ENCODE data around the gene YEATS4.

The YEATS4 gene

DNA sequence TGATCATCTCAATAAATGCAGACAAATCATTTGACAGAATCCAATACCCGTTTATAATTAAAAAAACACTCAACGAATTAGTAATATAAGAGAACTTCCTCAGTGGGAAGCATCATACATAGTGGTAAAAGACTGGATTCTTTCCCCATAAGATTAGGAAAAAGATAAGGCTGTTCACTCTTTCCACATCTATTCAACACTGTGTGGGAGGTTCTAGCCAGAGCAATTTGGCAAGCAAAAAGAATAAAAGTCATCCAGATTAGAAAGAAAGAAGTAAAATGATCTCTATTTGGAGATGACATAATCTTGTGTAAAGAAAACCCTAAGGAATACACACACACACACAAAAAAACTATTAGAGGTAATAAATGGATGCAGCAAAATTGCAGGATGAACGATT lies 38.4 kb downstream of the YEATS4 start:
- ChIA-PET CTCF (no interaction called here), POLR2A (ENCODE audit: low non-redundant PET) (no interaction called here)
- DNase-seq (ENCODE audit: low spot score): no peak
- TF ChIP-seq, protein P1, sequence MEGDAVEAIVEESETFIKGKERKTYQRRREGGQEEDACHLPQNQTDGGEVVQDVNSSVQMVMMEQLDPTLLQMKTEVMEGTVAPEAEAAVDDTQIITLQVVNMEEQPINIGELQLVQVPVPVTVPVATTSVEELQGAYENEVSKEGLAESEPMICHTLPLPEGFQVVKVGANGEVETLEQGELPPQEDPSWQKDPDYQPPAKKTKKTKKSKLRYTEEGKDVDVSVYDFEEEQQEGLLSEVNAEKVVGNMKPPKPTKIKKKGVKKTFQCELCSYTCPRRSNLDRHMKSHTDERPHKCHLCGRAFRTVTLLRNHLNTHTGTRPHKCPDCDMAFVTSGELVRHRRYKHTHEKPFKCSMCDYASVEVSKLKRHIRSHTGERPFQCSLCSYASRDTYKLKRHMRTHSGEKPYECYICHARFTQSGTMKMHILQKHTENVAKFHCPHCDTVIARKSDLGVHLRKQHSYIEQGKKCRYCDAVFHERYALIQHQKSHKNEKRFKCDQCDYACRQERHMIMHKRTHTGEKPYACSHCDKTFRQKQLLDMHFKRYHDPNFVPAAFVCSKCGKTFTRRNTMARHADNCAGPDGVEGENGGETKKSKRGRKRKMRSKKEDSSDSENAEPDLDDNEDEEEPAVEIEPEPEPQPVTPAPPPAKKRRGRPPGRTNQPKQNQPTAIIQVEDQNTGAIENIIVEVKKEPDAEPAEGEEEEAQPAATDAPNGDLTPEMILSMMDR (conservative IDR thresholded peaks at IDR 0.05; ENCODE audit: low read depth): no peak
- H3K27ac ChIP-seq: no peak overlapping the region

- H3K27ac ChIP-seq: no peak overlapping the region
- CTCF ChIA-PET: no interaction called here
- POLR2A ChIA-PET (ENCODE audit: low non-redundant PET): no interaction called here
- no peak for DNase-seq (ENCODE audit: low spot score)
- TF ChIP-seq, protein P1 (conservative IDR thresholded peaks at IDR 0.05; ENCODE audit: low read depth): no peak
These were observed 42.4 kb downstream of the YEATS4 start for GRCh38 chr12:69401940-69402339.

DNA sequence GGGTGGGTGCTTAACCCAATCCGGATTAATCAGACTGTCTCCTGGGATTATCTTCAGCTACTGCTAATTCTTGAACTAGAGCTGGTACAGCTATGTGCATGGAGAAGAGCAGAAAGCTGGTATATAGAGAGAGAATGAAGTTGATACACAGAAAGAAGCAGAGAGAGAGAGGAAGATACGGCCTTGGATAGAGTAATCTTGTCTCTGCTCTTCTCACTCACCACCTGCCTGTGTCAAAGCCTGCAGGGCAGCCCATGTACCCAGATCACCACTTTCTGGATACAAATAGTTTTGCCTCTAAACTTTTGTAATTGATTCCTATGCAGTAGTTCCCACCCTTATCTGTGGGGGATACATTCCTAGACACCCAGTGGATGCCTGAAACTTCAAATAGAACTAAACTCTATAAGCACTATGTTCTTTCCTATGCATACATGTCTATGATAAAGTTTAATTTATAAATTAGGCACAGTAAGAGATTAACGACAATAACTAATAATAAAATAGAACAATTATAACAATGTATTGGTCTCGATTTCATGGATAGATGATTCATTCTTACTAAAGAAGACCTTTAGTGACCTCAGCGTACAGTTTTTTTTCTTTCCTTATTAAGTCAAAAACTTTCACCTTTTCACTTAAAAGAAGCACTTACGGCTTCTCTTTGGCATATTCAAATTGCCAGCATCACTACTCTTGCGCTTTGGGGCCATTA lies 45.5 kb downstream of the YEATS4 start:
- no peak overlapping the region; the same call in 1 of the 2 replicates for H3K27ac ChIP-seq
- ChIA-PET CTCF (interaction anchor here (0.6 kb wide), 1 partner anchor 16 kb away, joined by 3 read pairs; no protein-coding TSS in a partner anchor), POLR2A (ENCODE audit: low non-redundant PET) (no interaction called here)
- no peak for DNase-seq (ENCODE audit: low spot score)
- TF ChIP-seq, protein P1 (conservative IDR thresholded peaks at IDR 0.05; ENCODE audit: low read depth): no peak

GRCh38 chr12:69405566-69405865 lies 46.0 kb downstream of the YEATS4 start:
- no peak overlapping the region for H3K27ac ChIP-seq
- CTCF ChIA-PET: no interaction called here
- DNase-seq (ENCODE audit: low spot score): peak; percentile 80
- TF ChIP-seq, protein P1 (conservative IDR thresholded peaks at IDR 0.05; ENCODE audit: low read depth): no peak
- POLR2A ChIA-PET (ENCODE audit: low non-redundant PET): no interaction called here

- ChIA-PET CTCF (no interaction called here), POLR2A (ENCODE audit: low non-redundant PET) (no interaction called here)
- H3K27ac ChIP-seq: no peak overlapping the region
- no peak for DNase-seq (ENCODE audit: low spot score)
- TF ChIP-seq, protein P1 (conservative IDR thresholded peaks at IDR 0.05; ENCODE audit: low read depth): no peak
These were observed 46.7 kb downstream of the YEATS4 start for GRCh38 chr12:69406217-69406616.

DNA sequence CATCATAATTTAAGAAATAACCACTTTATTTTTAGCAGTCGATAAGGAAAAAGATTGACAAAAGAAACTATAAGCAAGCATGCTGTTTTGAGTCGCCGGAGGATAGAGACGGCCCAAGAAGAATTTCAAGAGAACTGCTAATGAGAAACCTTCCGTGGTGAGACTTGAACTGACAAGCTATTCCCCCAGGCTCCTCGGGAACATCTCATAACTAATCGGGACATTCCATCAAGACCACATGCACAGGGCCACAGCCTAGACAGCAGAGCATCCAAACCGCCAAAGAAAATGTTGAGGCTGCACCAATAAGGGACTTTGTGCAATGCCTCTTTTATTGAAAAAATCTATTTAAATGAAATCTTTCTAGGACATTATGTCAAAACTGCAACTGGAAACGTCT lies 51.0 kb downstream of the YEATS4 start:
- ChIA-PET POLR2A (ENCODE audit: low non-redundant PET) (no interaction called here), CTCF (no interaction called here)
- no peak overlapping the region for H3K27ac ChIP-seq
- DNase-seq (ENCODE audit: low spot score): no peak
- TF ChIP-seq, protein P1 (conservative IDR thresholded peaks at IDR 0.05; ENCODE audit: low read depth): no peak

Data from RWPE1 (cell line).